ENCODE results near the gene ALDH3A1.

The ALDH3A1 gene

DNA sequence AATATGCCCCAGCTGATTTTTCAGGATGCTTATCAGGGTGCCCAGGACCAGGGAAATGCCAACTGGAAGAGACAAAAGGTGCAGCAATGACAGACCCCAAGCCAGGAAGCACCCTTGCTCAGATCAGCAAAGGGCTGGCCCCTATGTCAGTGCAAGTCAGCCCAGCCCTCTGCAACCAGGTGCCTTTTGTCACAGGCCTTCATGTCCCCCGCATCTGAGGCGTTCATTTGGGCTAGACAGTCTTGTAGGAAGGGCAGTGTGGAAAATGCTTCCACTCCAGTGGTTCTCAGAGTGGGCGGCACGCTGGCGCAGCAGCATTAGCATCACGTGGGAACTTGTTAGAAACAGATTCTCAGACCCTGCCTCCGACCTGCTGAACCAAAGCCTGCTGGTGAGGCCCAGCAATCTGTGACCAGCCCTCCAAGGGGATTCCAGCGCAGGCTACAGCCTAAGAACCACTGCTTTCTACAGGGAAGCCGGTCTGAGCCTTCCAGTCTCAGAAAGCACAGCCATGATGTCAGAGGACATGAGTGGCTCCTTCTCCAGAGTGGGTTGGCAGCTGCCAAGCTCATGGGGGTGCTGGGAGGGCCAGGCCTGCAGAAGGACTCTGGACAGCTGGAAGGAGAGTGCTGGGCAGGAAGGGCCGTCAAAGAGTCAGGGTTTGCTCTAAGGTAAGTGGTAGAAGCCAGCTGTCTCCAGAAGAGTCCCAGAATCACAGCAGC, 44.8 kb downstream of the ALDH3A1 start:
- Mint-ChIP-seq H3K27me3 (ENCODE audit: low read depth) (no peaks in the 10 kb centered on the region), H3K36me3 (ENCODE audit: low read depth) (no peaks in the 10 kb centered on the region), H3K4me3 (no peak overlapping the region), H3K9me3 (no peaks in the 10 kb centered on the region), H3K27ac (no peak overlapping the region), H3K4me1 (ENCODE audit: low read depth) (no peaks in the 10 kb centered on the region)
- DNase-seq (ENCODE audit: low spot score) = no peak

DNA sequence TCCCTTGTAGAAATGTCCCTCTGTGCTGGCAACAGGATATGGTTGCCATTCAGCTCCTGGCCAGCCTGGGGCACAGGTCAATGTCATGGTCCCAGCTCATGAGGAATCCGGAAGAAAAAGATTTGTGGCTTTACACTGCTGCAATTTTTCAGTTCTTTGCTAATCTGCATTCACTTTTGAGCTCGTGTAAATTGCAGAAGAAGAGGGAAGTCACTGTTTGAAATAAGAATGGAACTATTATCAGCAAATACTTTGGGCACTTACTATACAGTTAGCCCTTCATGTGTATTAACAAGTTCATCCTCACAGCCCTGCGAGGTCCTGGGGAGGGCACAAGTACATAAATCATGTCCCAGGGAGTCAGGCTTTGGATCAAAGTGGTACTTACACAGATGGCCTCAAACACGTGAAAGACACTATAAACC, 45.9 kb downstream of the ALDH3A1 start:
- H3K9me3 Mint-ChIP-seq = no peaks in the 10 kb centered on the region

More for the DNA sequence above, 45.9 kb downstream of the ALDH3A1 start:
- no peak for DNase-seq (ENCODE audit: low spot score)
- no peak overlapping the region for H3K4me3 Mint-ChIP-seq
- H3K4me1 Mint-ChIP-seq (ENCODE audit: low read depth) = no peaks in the 10 kb centered on the region
- no peak overlapping the region for H3K27ac Mint-ChIP-seq
- no peaks in the 10 kb centered on the region for H3K27me3 Mint-ChIP-seq (ENCODE audit: low read depth)
- no peaks in the 10 kb centered on the region for H3K36me3 Mint-ChIP-seq (ENCODE audit: low read depth)
